Activated B cell treated with CpG ODN at 0.5 μM for 24 hours (primary cell): ENCODE measurements around the gene CD302. TPM values are rescaled to one million over a fixed set of nuclear protein-coding genes. Genes with fewer than 3 reads are reported as not detected.
"Not testable (repeated sequence)": the region's sequence is repeated elsewhere in the genome, so short reads cannot be mapped to it uniquely, and the experiment has no call there.

ENCODE experiments used
- ATAC-seq: fragments of 200-7000 bp; cut with Tn5 transposase; one replicate; pipeline ENCODE4 v1.10.0; 2021; ENCODE audit warnings: low read depth, mild to moderate bottlenecking, moderate library complexity
- CTCF ChIA-PET: fragments of 350-600 bp; sonication (Branson Sonifier 250); formaldehyde crosslinking; loops from one replicate; lab custom pipeline; 2021; ENCODE audit warnings: antibody characterized with exemption; lab: Charles Lee
- POLR2A ChIA-PET: fragments of 350-600 bp; sonication (Branson Sonifier 250); formaldehyde crosslinking; loops from one replicate; lab custom pipeline; 2021; ENCODE audit warnings: antibody characterized with exemption; lab: Charles Lee
- DNase-seq: peaks from one replicate; pipeline ENCODE4 v3.0.0; 2022
- H3K27ac Mint-ChIP-seq: one replicate; pipeline ENCODE4 v1.8.0; 2020; ENCODE audit warnings: mixed read lengths
- H3K27me3 Mint-ChIP-seq: one replicate; pipeline ENCODE4 v1.8.0; 2021; ENCODE audit warnings: mixed read lengths
- H3K36me3 Mint-ChIP-seq: one replicate; pipeline ENCODE4 v1.8.0; 2021; ENCODE audit warnings: low read depth, mixed read lengths
- H3K4me1 Mint-ChIP-seq: one replicate; pipeline ENCODE4 v1.8.0; 2021; ENCODE audit warnings: mixed read lengths
- H3K4me3 Mint-ChIP-seq: one replicate; pipeline ENCODE4 v1.8.0; 2020; ENCODE audit warnings: mild to moderate bottlenecking, mixed read lengths
- H3K9me3 Mint-ChIP-seq: one replicate; pipeline ENCODE4 v1.8.0; 2020; ENCODE audit warnings: mixed read lengths
- CTCF ChIP-seq: fragments of 200-600 bp; IDR thresholded peaks from one replicate; pipeline ENCODE4 v1.8.0; 2022; ENCODE audit warnings: antibody characterized with exemption, mild to moderate bottlenecking
- intact Hi-C: fragments of 100-400 bp; cut with micrococcal nuclease; formaldehyde crosslinking; loops from one replicate; pipeline ENCODE4 v1.15.1; 2024
- total RNA-seq: library from RNA; stranded (reverse); gene quantifications from 2 replicates; pipeline ENCODE4 v1.2.3, GENCODE V29; 2022

Gene CD302
- total RNA-seq, 1 donor from 2014 or later: 1.2 TPM

GRCh38 chr2:159829376-159829775 is 31.4 kb upstream of the CD302 start:
- CTCF ChIA-PET: no interaction called here
- no peak for DNase-seq
- TF ChIP-seq CTCF: no peak
- no peaks in the 10 kb centered on the region for H3K27me3 Mint-ChIP-seq
- peaks cover 1% of the 10 kb centered on the region for H3K9me3 Mint-ChIP-seq
- H3K4me3 Mint-ChIP-seq: no peak overlapping the region
- ATAC-seq: no peak
- POLR2A ChIA-PET: no interaction called here
- H3K36me3 Mint-ChIP-seq: peaks cover 89% of the 10 kb centered on the region
- H3K4me1 Mint-ChIP-seq: peaks cover 5% of the 10 kb centered on the region
- H3K27ac Mint-ChIP-seq: no peak overlapping the region
- intact Hi-C loops: no loop called here

DNA sequence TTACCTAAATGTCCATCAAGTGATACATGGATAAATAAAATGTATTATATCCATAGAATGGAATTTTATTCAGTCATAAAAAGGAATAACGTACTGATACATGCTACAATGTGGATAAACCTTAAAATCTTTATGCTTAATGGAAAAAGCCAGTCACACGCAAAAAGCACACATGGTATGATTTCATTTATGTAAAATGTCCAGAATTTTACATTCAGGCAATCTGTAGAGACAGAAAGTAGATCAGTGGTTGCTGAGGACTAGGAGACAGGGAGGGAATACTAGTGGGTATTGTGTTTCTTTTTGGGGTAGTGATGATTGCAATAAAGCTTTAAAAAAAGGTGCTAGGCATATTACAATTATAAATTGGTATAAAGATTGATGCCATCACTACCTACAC is 30.7 kb upstream of the CD302 start:
- ChIA-PET CTCF (no interaction called here), POLR2A (no interaction called here)
- Mint-ChIP-seq H3K4me3 (no peak overlapping the region), H3K4me1 (peaks cover 5% of the 10 kb centered on the region), H3K27ac (no peak overlapping the region), H3K36me3 (peaks cover 88% of the 10 kb centered on the region), H3K9me3 (peaks cover 1% of the 10 kb centered on the region), H3K27me3 (no peaks in the 10 kb centered on the region)
- intact Hi-C loops: no loop called here
- no peak for DNase-seq
- no peak for TF ChIP-seq CTCF
- ATAC-seq: no peak

- H3K4me1 Mint-ChIP-seq, intact Hi-C loops, H3K27ac Mint-ChIP-seq, POLR2A ChIA-PET, H3K27me3 Mint-ChIP-seq, ATAC-seq, CTCF ChIA-PET, DNase-seq, H3K4me3 Mint-ChIP-seq, H3K9me3 Mint-ChIP-seq: not testable (repeated sequence)
- H3K36me3 Mint-ChIP-seq: peaks cover 87% of the 10 kb centered on the region
These were observed 24.4 kb upstream of the CD302 start for GRCh38 chr2:159822478-159822833.

GRCh38 chr2:159821775-159822477 is 23.9 kb upstream of the CD302 start:
- H3K36me3 Mint-ChIP-seq: peaks cover 87% of the 10 kb centered on the region
- intact Hi-C loops, POLR2A ChIA-PET, H3K4me3 Mint-ChIP-seq, H3K27ac Mint-ChIP-seq, DNase-seq, ATAC-seq, H3K4me1 Mint-ChIP-seq, CTCF ChIA-PET, H3K27me3 Mint-ChIP-seq, H3K9me3 Mint-ChIP-seq: not testable (repeated sequence)

- POLR2A ChIA-PET: no interaction called here
- ATAC-seq: no peak
- Mint-ChIP-seq H3K27ac (no peak overlapping the region), H3K9me3 (no peaks in the 10 kb centered on the region), H3K27me3 (no peaks in the 10 kb centered on the region), H3K4me1 (no peaks in the 10 kb centered on the region), H3K36me3 (peaks cover 83% of the 10 kb centered on the region), H3K4me3 (no peak overlapping the region)
- CTCF ChIA-PET: no interaction called here
- TF ChIP-seq CTCF: no peak
- intact Hi-C loops: no loop called here
- DNase-seq: no peak
These were observed 20.9 kb upstream of the CD302 start for GRCh38 chr2:159818940-159819339.

DNA sequence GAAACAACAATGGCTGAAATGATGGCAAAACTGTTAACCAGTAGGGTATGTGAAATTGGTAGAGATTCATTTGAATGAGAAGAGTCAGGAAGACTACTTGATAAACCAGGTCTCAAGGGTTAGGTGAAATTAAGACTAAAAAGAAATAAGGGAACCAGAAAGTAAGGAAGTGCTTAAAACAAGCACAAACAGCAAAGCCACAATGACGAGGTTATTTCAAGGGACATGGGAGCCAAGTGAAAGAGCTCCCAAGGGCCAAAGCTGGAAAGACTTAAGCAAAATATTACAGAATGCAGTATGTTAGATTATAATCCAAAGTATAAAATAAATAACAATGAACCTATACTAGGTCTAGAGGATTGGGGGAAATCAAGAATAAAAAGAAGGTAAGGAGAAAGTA is 19.3 kb upstream of the CD302 start:
- no peak overlapping the region for H3K27ac Mint-ChIP-seq
- no peak overlapping the region for H3K4me3 Mint-ChIP-seq
- ChIA-PET CTCF (no interaction called here), POLR2A (no interaction called here)
- ATAC-seq (no peak), DNase-seq (no peak)
- no peaks in the 10 kb centered on the region for H3K9me3 Mint-ChIP-seq
- TF ChIP-seq CTCF: no peak
- intact Hi-C loops: no loop called here
- H3K27me3 Mint-ChIP-seq: no peaks in the 10 kb centered on the region
- H3K4me1 Mint-ChIP-seq: no peaks in the 10 kb centered on the region
- peaks cover 83% of the 10 kb centered on the region for H3K36me3 Mint-ChIP-seq
